HK-2 (cell line): ENCODE data around the gene CPAMD8.
"Not testable (repeated sequence)": the region's sequence is repeated elsewhere in the genome, so short reads cannot be mapped to it uniquely, and the experiment has no call there.

ENCODE experiments used
- DNase-seq: peaks from one replicate; pipeline ENCODE4 v3.0.0-alpha.2; 2018; ENCODE audit not compliant: unreplicated experiment

Gene CPAMD8

GRCh38 chr19:17001603-17002183, 24.9 kb downstream of the CPAMD8 start:
- no peak for DNase-seq

GRCh38 chr19:16998635-16999194, 27.9 kb downstream of the CPAMD8 start:
- no peak for DNase-seq

GRCh38 chr19:16996838-16997490, 29.6 kb downstream of the CPAMD8 start:
- DNase-seq, result not testable (repeated sequence)

GRCh38 chr19:16988661-16989060, 37.9 kb downstream of the CPAMD8 start:
- DNase-seq, result no peak

- DNase-seq, result no peak
Measured at GRCh38 chr19:16985403-16985802, 41.2 kb downstream of the CPAMD8 start.

GRCh38 chr19:16982586-16982985, 44.0 kb downstream of the CPAMD8 start:
- not testable (repeated sequence) for DNase-seq

GRCh38 chr19:16978839-16979802, 47.5 kb downstream of the CPAMD8 start:
- DNase-seq, result no peak

- no peak for DNase-seq
Measured at GRCh38 chr19:16978156-16978555, 48.5 kb downstream of the CPAMD8 start.

- no peak for DNase-seq
Measured at GRCh38 chr19:16977306-16977705, 49.3 kb downstream of the CPAMD8 start.

GRCh38 chr19:16976446-16976845, 50.2 kb downstream of the CPAMD8 start:
- DNase-seq, result no peak

- DNase-seq, result no peak
Measured at GRCh38 chr19:16970821-16971220, 55.8 kb downstream of the CPAMD8 start.

- no peak for DNase-seq
Measured at GRCh38 chr19:16969135-16969534, 57.5 kb downstream of the CPAMD8 start.

- DNase-seq, result not testable (repeated sequence)
Measured at GRCh38 chr19:16960996-16961822, 65.4 kb downstream of the CPAMD8 start.

- DNase-seq, result not testable (repeated sequence)
Measured at GRCh38 chr19:16958277-16958676, 68.3 kb downstream of the CPAMD8 start.

GRCh38 chr19:16957855-16958254, 68.8 kb downstream of the CPAMD8 start:
- DNase-seq, result no peak

- no peak for DNase-seq
Measured at GRCh38 chr19:16957151-16957701, 69.4 kb downstream of the CPAMD8 start.

GRCh38 chr19:16955161-16955560, 71.4 kb downstream of the CPAMD8 start:
- no peak for DNase-seq

- DNase-seq, result no peak
Measured at GRCh38 chr19:16952046-16952445, 74.6 kb downstream of the CPAMD8 start.

GRCh38 chr19:16951529-16951928, 75.1 kb downstream of the CPAMD8 start:
- peak; percentile 18 for DNase-seq

- no peak for DNase-seq
Measured at GRCh38 chr19:16949496-16950023, 77.0 kb downstream of the CPAMD8 start.
